OCI-LY1 (cell line): Measurements from ENCODE around the gene ANKMY1.

Experiments
- H2AFZ ChIP-seq: fragments of 200-600 bp; sonication (generic), shearing (Covaris generic); 2 replicates; pipeline ENCODE4 v1.6.0; 2014; ENCODE audit warnings: antibody characterized with exemption, mild to moderate bottlenecking, low read length
- H3F3A ChIP-seq: fragments of 200-600 bp; sonication (generic), shearing (Covaris generic); 2 replicates; pipeline ENCODE4 v1.6.0; 2014; ENCODE audit warnings: mild to moderate bottlenecking, antibody characterized with exemption, low read length, moderate library complexity; ENCODE audit not compliant: insufficient read depth
- H3K27ac ChIP-seq: fragments of 200-600 bp; sonication (generic); 2 replicates; pipeline ENCODE4 v1.5.1; 2014; ENCODE audit warnings: low read length, mixed run types, mild to moderate bottlenecking, low read depth; ENCODE audit not compliant: poor library complexity, severe bottlenecking
- H3K27me3 ChIP-seq: fragments of 200-600 bp; sonication (generic); 2 replicates; pipeline ENCODE4 v1.6.0; 2014; ENCODE audit warnings: antibody characterized with exemption, mild to moderate bottlenecking, low read length, moderate library complexity; ENCODE audit not compliant: insufficient read depth
- H3K36me3 ChIP-seq: fragments of 200-600 bp; sonication (generic); 2 replicates; pipeline ENCODE4 v1.6.1; 2014; ENCODE audit warnings: mild to moderate bottlenecking, antibody characterized with exemption, low read length, moderate library complexity, mixed read lengths; ENCODE audit not compliant: insufficient read depth
- H3K4me1 ChIP-seq: fragments of 200-600 bp; sonication (generic); 2 replicates; pipeline ENCODE4 v1.5.1; 2014; ENCODE audit warnings: mild to moderate bottlenecking, low read length, moderate library complexity; ENCODE audit not compliant: insufficient read depth, severe bottlenecking
- H3K4me2 ChIP-seq: fragments of 200-600 bp; sonication (generic), shearing (Covaris generic); 2 replicates; pipeline ENCODE4 v1.6.1; 2014; ENCODE audit warnings: low read length
- H3K4me3 ChIP-seq: fragments of 200-600 bp; sonication (generic); 2 replicates; pipeline ENCODE4 v1.5.1; 2014; ENCODE audit warnings: low read length, low read depth, mild to moderate bottlenecking, mixed read lengths; ENCODE audit not compliant: poor library complexity, severe bottlenecking
- H3K79me2 ChIP-seq: fragments of 200-600 bp; shearing (Covaris generic); 2 replicates; pipeline ENCODE4 v1.6.1; 2016; ENCODE audit warnings: mixed run types, low read length, mixed read lengths; ENCODE audit not compliant: insufficient read depth
- H3K9ac ChIP-seq: fragments of 200-600 bp; sonication (generic), shearing (Covaris generic); 2 replicates; pipeline ENCODE4 v1.6.1; 2014; ENCODE audit warnings: mild to moderate bottlenecking, low read length, mixed read lengths
- H3K9me2 ChIP-seq: fragments of 200-600 bp; sonication (generic), shearing (Covaris generic); 2 replicates; pipeline ENCODE4 v1.6.1; 2014; ENCODE audit warnings: low read depth, mild to moderate bottlenecking, low read length, mixed read lengths
- H3K9me3 ChIP-seq: fragments of 200-600 bp; shearing (Covaris generic); 2 replicates; pipeline ENCODE4 v1.6.1; 2014; ENCODE audit warnings: low read length, mixed read lengths
- H4K20me1 ChIP-seq: fragments of 200-600 bp; sonication (generic), shearing (Covaris generic); 2 replicates; pipeline ENCODE4 v1.6.0; 2016; ENCODE audit warnings: mild to moderate bottlenecking, low read length; ENCODE audit not compliant: insufficient read depth
- EZH2 ChIP-seq: fragments of 200-600 bp; sonication (generic), shearing (Covaris generic); IDR thresholded peaks from 2 replicates; pipeline ENCODE4 v1.8.0; 2017; ENCODE audit warnings: borderline replicate concordance, mixed run types, mild to moderate bottlenecking, antibody characterized with exemption, low read length, moderate library complexity, mixed read lengths
- TF ChIP-seq, protein P1 (sequence below): fragments of 200-600 bp; sonication (generic), shearing (Covaris generic); IDR thresholded peaks from 2 replicates; pipeline ENCODE4 v1.5.1; 2017; ENCODE audit warnings: mild to moderate bottlenecking, antibody characterized with exemption, low read length, moderate library complexity, mixed read lengths

ANKMY1 gene

DNA sequence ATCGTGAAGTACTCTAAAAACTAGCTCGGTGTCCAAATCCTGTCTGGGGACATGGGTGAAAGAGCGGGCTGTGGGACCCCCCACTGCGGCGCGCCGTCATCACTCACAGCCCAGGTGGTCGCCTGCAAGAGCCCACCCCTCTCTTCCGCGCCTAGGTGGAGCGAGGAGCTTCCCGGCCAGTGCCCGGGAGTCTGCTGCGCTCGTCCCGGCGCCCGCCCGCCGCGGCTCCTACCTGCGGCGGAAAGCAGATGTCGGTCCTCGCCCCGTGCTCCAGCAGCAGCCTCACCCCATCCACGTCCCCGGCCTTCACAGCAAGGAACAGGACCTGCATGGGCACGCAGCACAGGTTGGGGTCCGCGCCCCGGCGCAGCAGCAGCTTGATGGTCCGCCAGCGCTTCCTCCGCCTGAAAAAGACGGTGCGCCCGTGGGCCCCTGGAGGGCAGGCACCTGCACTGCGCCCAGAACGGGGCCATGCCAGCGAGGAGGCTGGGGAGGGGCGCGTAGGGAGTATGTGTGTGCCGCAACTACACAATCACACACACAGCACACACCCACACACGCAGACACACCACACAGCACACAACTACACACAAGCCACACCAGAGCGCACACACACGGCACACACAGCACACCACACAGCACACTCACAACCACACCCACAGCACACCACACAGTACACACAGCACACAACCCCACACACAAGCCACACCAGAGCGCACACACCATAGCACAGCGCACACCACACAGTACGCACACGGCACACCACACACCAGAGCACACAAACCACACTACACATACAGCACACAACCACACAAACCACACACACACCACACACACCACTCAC, 37.4 kb downstream of the ANKMY1 start:
- Histone ChIP-seq H2AFZ (no peak overlapping the region), H3K79me2 (no peaks in the 10 kb centered on the region), H3K36me3 (peaks cover 36% of the 10 kb centered on the region), H3K9ac (no peak overlapping the region), H3K9me2 (no peaks in the 10 kb centered on the region), H3K27me3 (no peaks in the 10 kb centered on the region), H3K4me3 (no peak overlapping the region), H3K4me2 (no peak overlapping the region), H3K9me3 (peaks cover 7% of the 10 kb centered on the region; the same call in 1 of the 2 replicates), H3F3A (no peaks in the 10 kb centered on the region), H3K4me1 (no peaks in the 10 kb centered on the region), H3K27ac (no peak overlapping the region), H4K20me1 (no peaks in the 10 kb centered on the region)
- TF ChIP-seq, protein P1, sequence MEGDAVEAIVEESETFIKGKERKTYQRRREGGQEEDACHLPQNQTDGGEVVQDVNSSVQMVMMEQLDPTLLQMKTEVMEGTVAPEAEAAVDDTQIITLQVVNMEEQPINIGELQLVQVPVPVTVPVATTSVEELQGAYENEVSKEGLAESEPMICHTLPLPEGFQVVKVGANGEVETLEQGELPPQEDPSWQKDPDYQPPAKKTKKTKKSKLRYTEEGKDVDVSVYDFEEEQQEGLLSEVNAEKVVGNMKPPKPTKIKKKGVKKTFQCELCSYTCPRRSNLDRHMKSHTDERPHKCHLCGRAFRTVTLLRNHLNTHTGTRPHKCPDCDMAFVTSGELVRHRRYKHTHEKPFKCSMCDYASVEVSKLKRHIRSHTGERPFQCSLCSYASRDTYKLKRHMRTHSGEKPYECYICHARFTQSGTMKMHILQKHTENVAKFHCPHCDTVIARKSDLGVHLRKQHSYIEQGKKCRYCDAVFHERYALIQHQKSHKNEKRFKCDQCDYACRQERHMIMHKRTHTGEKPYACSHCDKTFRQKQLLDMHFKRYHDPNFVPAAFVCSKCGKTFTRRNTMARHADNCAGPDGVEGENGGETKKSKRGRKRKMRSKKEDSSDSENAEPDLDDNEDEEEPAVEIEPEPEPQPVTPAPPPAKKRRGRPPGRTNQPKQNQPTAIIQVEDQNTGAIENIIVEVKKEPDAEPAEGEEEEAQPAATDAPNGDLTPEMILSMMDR = no peak
- TF ChIP-seq EZH2 = no peak

DNA sequence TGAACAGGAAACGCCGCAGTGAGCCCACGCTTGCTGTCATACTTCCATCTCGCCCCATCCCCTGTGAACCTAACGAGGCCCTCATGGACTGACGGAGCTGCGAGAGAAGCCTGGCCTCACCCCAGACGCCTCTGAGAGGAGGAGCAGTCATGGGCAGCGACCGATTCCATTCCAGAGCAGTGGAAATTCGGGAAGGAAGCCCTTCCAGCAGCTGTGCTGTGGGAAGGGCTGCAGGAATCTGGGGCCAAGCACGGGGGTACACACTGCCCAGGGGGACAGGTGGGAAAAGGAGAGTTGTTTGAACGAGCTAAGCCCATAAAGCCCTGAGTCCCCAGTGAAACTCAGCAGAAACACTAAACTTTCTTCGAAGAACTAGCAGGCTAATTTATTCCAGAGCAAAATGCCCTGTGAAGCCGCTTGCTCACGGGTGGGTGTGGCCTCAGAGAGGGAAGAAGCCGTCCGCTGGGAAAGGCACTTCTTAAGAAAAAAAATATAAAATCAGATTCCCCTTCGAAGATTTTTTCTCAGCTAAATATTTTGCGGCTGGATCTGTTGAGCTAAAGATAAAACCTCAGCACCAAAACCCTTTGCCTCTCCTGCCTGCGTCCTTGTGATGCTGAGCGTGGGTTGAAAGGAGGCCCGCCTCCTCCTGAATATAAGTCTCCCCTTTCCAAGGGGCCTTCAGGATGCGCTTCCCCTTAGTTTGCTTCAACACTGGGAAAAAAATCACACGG, 38.2 kb downstream of the ANKMY1 start:
- Histone ChIP-seq H3K9ac (no peak overlapping the region), H2AFZ (no peak overlapping the region), H3K27ac (no peak overlapping the region), H3K9me3 (peaks cover 3% of the 10 kb centered on the region; the same call in 1 of the 2 replicates), H4K20me1 (no peaks in the 10 kb centered on the region), H3K4me3 (no peak overlapping the region), H3K9me2 (no peaks in the 10 kb centered on the region), H3K27me3 (no peaks in the 10 kb centered on the region), H3K79me2 (no peaks in the 10 kb centered on the region), H3K36me3 (peaks cover 28% of the 10 kb centered on the region), H3F3A (no peaks in the 10 kb centered on the region), H3K4me2 (no peak overlapping the region), H3K4me1 (no peaks in the 10 kb centered on the region)
- TF ChIP-seq, protein P1 = no peak
- TF ChIP-seq EZH2 = no peak

DNA sequence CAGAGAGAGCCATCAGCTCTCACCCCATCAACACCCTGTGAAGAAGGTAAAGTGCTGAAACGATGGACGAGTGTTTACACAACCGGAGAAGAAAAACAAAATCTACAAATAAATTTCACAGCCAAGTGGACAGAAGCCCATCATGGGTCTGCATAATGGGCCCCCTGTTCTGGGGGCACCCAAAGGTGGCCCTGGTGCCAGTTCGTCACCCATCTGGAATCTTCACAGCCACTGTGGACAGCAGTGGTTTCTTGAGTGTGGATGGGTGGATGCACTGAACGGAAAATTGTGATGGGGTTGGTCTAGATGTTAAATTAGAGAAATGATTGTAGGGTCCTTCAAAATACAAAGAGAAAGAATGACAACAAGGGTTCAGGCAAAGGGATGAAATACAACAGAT, 38.8 kb downstream of the ANKMY1 start:
- Histone ChIP-seq H3F3A (no peaks in the 10 kb centered on the region), H3K4me2 (no peak overlapping the region), H3K27me3 (no peaks in the 10 kb centered on the region), H3K9ac (no peak overlapping the region), H3K4me1 (no peaks in the 10 kb centered on the region), H3K9me2 (no peaks in the 10 kb centered on the region), H4K20me1 (no peaks in the 10 kb centered on the region), H3K27ac (no peak overlapping the region), H3K79me2 (no peaks in the 10 kb centered on the region), H2AFZ (no peak overlapping the region), H3K9me3 (peaks cover 3% of the 10 kb centered on the region; the same call in 1 of the 2 replicates), H3K4me3 (no peak overlapping the region), H3K36me3 (peaks cover 23% of the 10 kb centered on the region)
- TF ChIP-seq, protein P1 = no peak
- no peak for TF ChIP-seq EZH2
